ENCODE measurements around the gene OSBPL10.

DNA sequence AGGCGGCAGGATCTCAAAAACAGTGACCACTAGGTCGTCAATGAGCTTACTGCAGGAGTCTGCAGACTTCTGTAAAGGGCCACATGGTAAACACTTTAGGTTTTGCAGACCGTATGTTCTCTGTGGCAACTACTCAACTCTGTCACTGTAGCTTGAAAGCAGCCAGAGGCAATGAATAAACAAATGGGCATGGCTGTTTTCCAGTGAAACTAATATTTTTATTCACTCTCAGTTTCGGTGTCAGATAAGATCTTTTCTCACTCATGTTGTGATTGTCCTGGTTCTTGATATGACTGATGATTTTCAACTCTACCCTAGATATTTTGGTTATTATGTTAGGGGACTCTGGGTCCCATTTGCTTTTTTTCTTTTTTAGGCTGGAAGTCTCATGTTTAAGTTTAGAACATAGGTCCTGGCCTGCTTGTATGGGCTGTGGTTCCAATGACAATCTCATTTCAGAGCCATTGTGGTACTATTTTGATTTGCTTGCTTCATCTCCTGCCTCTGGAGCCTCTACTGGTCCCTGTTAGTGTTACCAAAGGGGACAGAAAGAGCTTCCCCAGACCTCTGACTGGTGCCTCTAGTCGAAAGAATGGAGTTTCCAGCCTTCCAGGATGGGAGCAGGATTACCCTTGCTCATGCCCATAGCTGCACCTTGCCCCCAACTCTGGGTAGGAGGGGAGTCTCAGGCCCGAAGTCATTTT is 226.3 kb downstream of the OSBPL10 start:
- TF ChIP-seq RAD21 (conservative IDR thresholded peaks at IDR 0.05) (no peak), CTCF (IDR thresholded peaks at IDR 0.05; ENCODE audit: poor library complexity, severe bottlenecking) (no peak), EZH2 (IDR thresholded peaks at IDR 0.05; ENCODE audit: borderline replicate concordance, insufficient read depth, low read length, poor library complexity, severe bottlenecking) (no peak)
- TF ChIP-seq, protein P1, sequence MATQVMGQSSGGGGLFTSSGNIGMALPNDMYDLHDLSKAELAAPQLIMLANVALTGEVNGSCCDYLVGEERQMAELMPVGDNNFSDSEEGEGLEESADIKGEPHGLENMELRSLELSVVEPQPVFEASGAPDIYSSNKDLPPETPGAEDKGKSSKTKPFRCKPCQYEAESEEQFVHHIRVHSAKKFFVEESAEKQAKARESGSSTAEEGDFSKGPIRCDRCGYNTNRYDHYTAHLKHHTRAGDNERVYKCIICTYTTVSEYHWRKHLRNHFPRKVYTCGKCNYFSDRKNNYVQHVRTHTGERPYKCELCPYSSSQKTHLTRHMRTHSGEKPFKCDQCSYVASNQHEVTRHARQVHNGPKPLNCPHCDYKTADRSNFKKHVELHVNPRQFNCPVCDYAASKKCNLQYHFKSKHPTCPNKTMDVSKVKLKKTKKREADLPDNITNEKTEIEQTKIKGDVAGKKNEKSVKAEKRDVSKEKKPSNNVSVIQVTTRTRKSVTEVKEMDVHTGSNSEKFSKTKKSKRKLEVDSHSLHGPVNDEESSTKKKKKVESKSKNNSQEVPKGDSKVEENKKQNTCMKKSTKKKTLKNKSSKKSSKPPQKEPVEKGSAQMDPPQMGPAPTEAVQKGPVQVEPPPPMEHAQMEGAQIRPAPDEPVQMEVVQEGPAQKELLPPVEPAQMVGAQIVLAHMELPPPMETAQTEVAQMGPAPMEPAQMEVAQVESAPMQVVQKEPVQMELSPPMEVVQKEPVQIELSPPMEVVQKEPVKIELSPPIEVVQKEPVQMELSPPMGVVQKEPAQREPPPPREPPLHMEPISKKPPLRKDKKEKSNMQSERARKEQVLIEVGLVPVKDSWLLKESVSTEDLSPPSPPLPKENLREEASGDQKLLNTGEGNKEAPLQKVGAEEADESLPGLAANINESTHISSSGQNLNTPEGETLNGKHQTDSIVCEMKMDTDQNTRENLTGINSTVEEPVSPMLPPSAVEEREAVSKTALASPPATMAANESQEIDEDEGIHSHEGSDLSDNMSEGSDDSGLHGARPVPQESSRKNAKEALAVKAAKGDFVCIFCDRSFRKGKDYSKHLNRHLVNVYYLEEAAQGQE (IDR thresholded peaks at IDR 0.05; ENCODE audit: borderline replicate concordance): no peak

Data from neural cell (in vitro differentiated cells).